GM10266 (cell line): ENCODE data around the gene WBP11.

Experiments used
- DNase-seq: peaks from one replicate; pipeline ENCODE4 v3.0.0; 2012; ENCODE audit errors: extremely low spot score
- TF ChIP-seq, protein P1 (sequence below): IDR thresholded peaks from 2 replicates; pipeline ENCODE4 v1.5.1; 2012; ENCODE audit warnings: mild to moderate bottlenecking, low read depth; ENCODE audit not compliant: control insufficient read depth, insufficient read depth; ENCODE audit errors: missing control alignments

WBP11 gene

DNA sequence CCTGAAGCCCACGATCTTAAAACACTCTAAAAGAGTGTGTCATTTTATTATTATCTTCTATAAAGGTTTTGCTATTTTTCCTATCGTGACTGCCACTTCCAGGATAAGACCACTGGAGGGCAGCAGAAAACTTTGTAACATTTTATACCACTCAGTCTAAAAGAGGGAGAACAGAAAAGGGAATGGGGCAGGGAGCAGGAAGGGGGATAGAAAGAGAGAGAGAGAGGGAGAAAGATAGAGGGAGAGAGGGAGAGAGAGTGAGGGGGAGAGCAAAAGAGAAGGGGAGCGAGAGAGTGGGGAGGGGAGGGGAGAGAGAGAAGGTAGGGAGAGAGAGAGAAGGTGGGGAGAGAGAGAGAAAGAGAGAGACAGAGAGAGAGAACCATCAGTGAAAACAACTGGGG is 42.1 kb upstream of the WBP11 start:
- DNase-seq = peak; percentile 32
- TF ChIP-seq, protein P1, sequence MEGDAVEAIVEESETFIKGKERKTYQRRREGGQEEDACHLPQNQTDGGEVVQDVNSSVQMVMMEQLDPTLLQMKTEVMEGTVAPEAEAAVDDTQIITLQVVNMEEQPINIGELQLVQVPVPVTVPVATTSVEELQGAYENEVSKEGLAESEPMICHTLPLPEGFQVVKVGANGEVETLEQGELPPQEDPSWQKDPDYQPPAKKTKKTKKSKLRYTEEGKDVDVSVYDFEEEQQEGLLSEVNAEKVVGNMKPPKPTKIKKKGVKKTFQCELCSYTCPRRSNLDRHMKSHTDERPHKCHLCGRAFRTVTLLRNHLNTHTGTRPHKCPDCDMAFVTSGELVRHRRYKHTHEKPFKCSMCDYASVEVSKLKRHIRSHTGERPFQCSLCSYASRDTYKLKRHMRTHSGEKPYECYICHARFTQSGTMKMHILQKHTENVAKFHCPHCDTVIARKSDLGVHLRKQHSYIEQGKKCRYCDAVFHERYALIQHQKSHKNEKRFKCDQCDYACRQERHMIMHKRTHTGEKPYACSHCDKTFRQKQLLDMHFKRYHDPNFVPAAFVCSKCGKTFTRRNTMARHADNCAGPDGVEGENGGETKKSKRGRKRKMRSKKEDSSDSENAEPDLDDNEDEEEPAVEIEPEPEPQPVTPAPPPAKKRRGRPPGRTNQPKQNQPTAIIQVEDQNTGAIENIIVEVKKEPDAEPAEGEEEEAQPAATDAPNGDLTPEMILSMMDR = peak; percentile 73

DNA sequence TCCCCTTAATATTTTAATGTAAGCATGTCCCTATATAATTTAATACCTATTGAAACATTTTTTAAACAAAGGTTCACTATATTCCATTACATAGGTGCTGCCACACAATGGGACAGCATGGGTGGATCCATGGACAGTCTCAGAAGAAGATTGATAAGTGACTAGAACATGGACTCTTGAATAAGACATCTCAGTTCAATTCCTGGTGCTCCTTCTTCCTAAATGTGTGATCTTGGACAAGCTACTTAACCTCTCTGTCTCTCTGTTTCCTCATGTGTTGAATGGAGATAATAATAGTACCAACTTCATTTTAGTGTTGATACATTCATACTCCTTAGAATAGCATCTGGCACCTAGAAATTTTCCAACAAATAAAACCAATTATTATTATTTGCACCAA is 41.1 kb upstream of the WBP11 start:
- no peak for DNase-seq
- TF ChIP-seq, protein P1 = no peak

DNA sequence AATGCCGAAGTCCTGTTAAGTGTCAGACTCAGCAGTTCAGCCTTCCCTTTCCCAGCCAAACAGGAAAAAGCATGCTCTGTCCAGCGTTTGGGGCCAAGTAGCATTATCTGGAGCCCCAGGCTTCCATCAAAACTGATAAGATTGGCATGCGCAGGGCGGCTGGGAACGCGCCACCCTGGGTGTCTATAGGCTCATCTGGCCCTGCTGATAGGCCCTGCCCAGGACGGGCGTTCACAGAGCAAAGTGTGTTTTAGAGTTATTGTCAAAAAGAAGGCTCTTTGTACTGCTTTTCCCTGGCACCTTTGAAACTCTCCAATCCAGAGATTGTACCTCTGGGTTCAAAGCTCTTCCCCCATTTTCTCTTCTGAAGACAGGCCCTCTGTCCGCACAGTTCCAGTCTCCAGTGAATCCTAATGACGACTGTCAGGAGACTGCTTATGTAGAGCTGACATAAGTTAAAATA is 40.2 kb upstream of the WBP11 start, which contains the start of gene ART4:
Gene ART4 (minus strand): TSS at position 102 of the 463 bp plus-strand sequence. CDS start 413 bp downstream, outside the sequence.
- TF ChIP-seq, protein P1 = no peak
- DNase-seq = no peak

DNA sequence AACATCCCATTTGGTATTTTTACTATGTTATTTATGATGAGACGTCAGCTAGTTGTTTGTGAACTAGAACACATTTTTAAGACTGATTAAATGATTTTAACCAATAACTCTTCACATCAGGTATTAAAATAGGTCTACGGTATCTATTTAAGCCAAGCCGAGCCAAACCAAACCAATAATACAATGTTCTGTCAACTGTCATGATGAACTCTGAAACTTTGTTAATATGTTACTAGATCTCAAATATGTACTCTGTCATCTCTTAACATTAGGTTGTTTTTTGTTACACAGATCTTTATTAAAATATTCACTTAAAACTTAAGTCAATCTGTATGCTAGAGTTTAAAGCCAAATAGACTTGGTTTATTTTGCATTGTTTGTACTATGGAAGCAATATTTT is 39.0 kb upstream of the WBP11 start:
- TF ChIP-seq, protein P1 = no peak
- DNase-seq = no peak

DNA sequence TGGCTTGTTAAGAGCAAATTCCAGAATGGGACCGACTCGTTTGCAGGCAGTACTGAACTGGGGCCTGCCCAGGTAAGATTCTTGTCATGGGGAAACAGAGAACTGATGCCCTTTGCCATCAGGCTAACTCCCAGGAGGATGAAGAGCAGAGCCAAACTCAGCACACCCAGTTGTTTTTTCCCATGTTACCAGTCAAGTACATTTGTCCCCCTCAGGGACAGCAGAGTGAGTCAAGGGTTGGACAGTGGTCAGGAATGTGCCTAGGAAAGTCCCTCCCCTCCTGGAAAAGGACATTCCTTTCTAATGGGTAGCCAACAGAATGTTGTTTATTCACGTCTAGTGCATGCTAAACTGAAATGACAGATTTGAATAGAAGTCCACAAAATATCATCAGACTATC is 38.5 kb upstream of the WBP11 start:
- no peak for DNase-seq
- TF ChIP-seq, protein P1 = no peak

DNA sequence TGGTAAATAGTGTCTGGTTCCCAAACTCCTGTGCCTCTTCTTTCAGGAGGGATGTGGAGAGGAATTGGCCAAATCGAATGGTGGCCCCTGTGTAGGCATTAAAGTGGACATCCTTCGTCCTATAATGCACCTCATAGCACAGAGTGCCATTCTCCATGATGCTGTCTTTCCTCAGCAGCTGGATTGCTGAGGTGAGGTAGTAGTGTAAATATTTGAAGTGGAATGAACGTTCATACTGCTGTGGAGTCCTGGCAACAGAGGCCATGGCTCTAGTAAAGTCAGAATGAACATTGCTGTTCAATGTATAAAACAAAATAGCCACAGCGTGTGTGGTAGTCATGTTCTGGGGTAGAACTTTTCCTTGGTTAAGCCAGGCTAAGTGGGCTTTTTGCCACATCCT is 37.3 kb upstream of the WBP11 start:
- no peak for DNase-seq

DNA sequence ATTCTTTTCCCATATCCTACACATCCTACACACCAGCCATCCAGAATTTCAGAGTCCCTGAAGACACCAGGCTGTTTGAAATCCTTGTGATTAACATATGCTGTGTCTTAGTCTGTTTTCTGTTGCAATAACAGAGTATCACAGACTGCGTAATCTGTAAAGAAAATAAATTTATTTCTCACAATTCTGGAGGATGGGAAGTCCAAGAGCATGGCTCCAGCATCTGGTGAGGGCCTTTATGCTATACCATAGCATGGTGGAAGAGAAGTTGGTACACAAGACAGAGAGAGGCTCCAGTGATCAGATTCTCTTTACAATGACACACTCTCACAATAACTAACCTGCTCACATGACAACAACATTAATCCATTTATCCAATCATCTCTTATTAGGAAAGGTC is 36.0 kb upstream of the WBP11 start:
- DNase-seq = no peak
- TF ChIP-seq, protein P1 = no peak

More for the DNA sequence above, 37.3 kb upstream of the WBP11 start:
- TF ChIP-seq, protein P1 = no peak
